Liver (tissue), 9 donors: ENCODE data around the gene ABHD14A. TPM values are rescaled to one million over a fixed set of nuclear protein-coding genes. Genes with fewer than 3 reads are reported as not detected.
A peak's percentile ranks its signal among the peaks of the same experiment; 100 is the strongest.

Source experiments
- DNase-seq: peaks from one replicate; pipeline ENCODE4 v3.0.0-alpha.2; 2017; ENCODE audit warnings: low spot score
- H3K27ac ChIP-seq, 2 donors: one replicate each; pipeline ENCODE4 v1.7.0; 2013; ENCODE audit warnings: inconsistent platforms in 2 of 2, low read length in 2 of 2, control low read depth in 1 of 2, low read depth in 1 of 2, mild to moderate bottlenecking in 1 of 2
- H3K27me3 ChIP-seq, 4 donors: one replicate each; pipeline versions ENCODE4 v1.6.1 to v1.7.0; 2013; ENCODE audit warnings: low read length in 3 of 4, inconsistent platforms in 1 of 4, mild to moderate bottlenecking in 1 of 4, moderate library complexity in 1 of 4; ENCODE audit not compliant: control insufficient read depth in 4 of 4, insufficient read depth in 4 of 4
- H3K36me3 ChIP-seq, 4 donors: one replicate each; pipeline versions ENCODE4 v1.6.1 to v1.7.0; 2013; ENCODE audit warnings: low read length in 3 of 4, mild to moderate bottlenecking in 3 of 4, low read depth in 1 of 4, moderate library complexity in 1 of 4; ENCODE audit not compliant: control insufficient read depth in 4 of 4, insufficient read depth in 3 of 4
- H3K4me1 ChIP-seq, 4 donors: one replicate each; pipeline versions ENCODE4 v1.6.1 to v1.7.0; 2013; ENCODE audit warnings: low read length in 3 of 4, mild to moderate bottlenecking in 3 of 4, moderate library complexity in 1 of 4; ENCODE audit not compliant: control insufficient read depth in 4 of 4, insufficient read depth in 4 of 4
- H3K4me3 ChIP-seq, 3 donors: one replicate each; pipeline versions ENCODE4 v1.6.1 to v1.7.0; 2013; ENCODE audit warnings: low read length in 3 of 3, control low read depth in 1 of 3, low read depth in 1 of 3, mild to moderate bottlenecking in 1 of 3
- H3K9ac ChIP-seq, 2 donors: one replicate each; pipeline ENCODE4 v1.7.0; 2013; ENCODE audit warnings: low read length in 2 of 2, mild to moderate bottlenecking in 2 of 2, moderate library complexity in 2 of 2, control low read depth in 1 of 2, low read depth in 1 of 2
- H3K9me3 ChIP-seq, 4 donors: one replicate each; pipeline versions ENCODE4 v1.6.1 to v1.7.0; 2013; ENCODE audit warnings: low read length in 3 of 4; ENCODE audit not compliant: control insufficient read depth in 4 of 4
- EGR1 ChIP-seq, 2 donors: IDR thresholded peaks; 2 replicates each; pipeline ENCODE4 v1.6.1; 2016 to 2018; ENCODE audit warnings: antibody characterized with exemption in 2 of 2, low read depth in 2 of 2
- FOXA1 ChIP-seq: IDR thresholded peaks from 2 replicates; pipeline ENCODE4 v1.6.1; 2016; ENCODE audit warnings: antibody characterized with exemption
- FOXA2 ChIP-seq: IDR thresholded peaks from 2 replicates; pipeline ENCODE4 v1.6.1; 2016; ENCODE audit warnings: antibody characterized with exemption
- HNF4A ChIP-seq, 2 donors: conservative IDR thresholded peaks; 2 replicates each; pipeline ENCODE4 v1.6.1; 2016; ENCODE audit warnings: antibody characterized with exemption in 2 of 2, mild to moderate bottlenecking in 2 of 2
- NR2F2 ChIP-seq: IDR thresholded peaks from 2 replicates; pipeline ENCODE4 v1.6.1; 2016; ENCODE audit warnings: antibody characterized with exemption
- RAD21 ChIP-seq, 2 donors: IDR thresholded peaks; 2 replicates each; pipeline ENCODE4 v1.6.1; 2016; ENCODE audit warnings: antibody characterized with exemption in 2 of 2, mild to moderate bottlenecking in 2 of 2
- TAF1 ChIP-seq: conservative IDR thresholded peaks from 2 replicates; pipeline ENCODE4 v1.6.1; 2016; ENCODE audit warnings: antibody characterized with exemption, mild to moderate bottlenecking
- YY1 ChIP-seq: IDR thresholded peaks from 2 replicates; pipeline ENCODE4 v1.6.1; 2016; ENCODE audit warnings: antibody characterized with exemption, mild to moderate bottlenecking
- WGBS: extraction: QIAGEN DNeasy Blood & Tissue Kit; methylation state at CpG from one replicate; pipeline ENCODE4 v1.1.7; 2013; 5-methylcytosine and 5-hydroxymethylcytosine counted together
- polyA plus RNA-seq, 2 donors: library from polyadenylated mRNA; stranded (reverse) in 1 of 2; unstranded in 1 of 2; fragments of 200-250 nt in 1 of 2; fragments of >200 nt in 1 of 2; fragmentation: Nextera tagmentation in 1 of 2; extraction: Ambion mirVana in 1 of 2; gene quantifications; one replicate each; pipeline versions ENCODE4 v1.2.1 to v1.2.3, GENCODE V29; 2013 to 2015
- total RNA-seq, 2 donors: library from RNA; depleted of rRNA; stranded (reverse); fragments of >200 nt; gene quantifications; one replicate each; pipeline ENCODE4 v1.2.3, GENCODE V29; 2014
- TF ChIP-seq, protein P1 (sequence below): IDR thresholded peaks from 2 replicates; pipeline ENCODE4 v1.6.1; 2016; ENCODE audit warnings: antibody characterized with exemption, mild to moderate bottlenecking
- TF ChIP-seq, protein P2 (sequence below): IDR thresholded peaks from 2 replicates; pipeline ENCODE4 v1.6.1; 2016; ENCODE audit warnings: antibody characterized with exemption
- TF ChIP-seq, protein P3 (sequence below): IDR thresholded peaks from 2 replicates; pipeline ENCODE4 v1.6.1; 2016; ENCODE audit warnings: antibody characterized with exemption
- TF ChIP-seq, protein P4 (sequence below): IDR thresholded peaks from 2 replicates; pipeline ENCODE4 v1.6.1; 2016; ENCODE audit warnings: antibody characterized with exemption
- TF ChIP-seq, protein P5 (sequence below): fragments of 150-350 bp; IDR thresholded peaks from 2 replicates; pipeline ENCODE4 v1.5.1; 2017; ENCODE audit warnings: improper control_type of control experiment, low read depth, low read length; ENCODE audit not compliant: missing input control
- donor health status: healthy.
- donor health status: healthy.
- donor health status: healthy.
- donor health status: healthy.
- donor health status: healthy.

Gene ABHD14A
- total and polyA plus RNA-seq, 4 donors: 8.2 to 19.9 (median 13.4) TPM

DNA sequence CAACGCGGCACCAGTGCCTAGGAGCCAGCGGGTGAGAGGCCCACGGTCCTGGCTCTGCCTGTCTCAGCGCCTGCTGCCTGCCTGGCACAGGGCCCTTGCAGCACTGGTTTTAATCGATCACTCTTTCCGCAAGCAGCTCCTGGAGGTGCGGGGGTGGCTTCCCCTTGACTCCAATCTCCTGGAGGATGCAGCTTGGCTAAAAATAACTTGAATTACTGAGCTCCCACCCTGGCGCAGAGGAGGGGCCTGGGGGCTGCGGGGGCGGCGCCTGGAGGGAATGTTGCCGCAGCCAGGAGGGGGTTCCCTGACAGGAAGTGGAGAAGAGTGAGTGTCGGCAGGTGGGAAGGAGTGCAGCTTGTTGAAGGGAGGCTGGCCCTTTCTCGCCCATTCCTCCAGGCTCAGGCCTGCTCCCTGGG, 30.7 kb downstream of the ABHD14A start:
- no peak overlapping the region for H3K27ac ChIP-seq
- no peak for DNase-seq
- no peak for TF ChIP-seq TAF1
- TF ChIP-seq HNF4A (conservative IDR thresholded peaks at IDR 0.05): no peak
- TF ChIP-seq FOXA1: no peak
- peak in 1 of 2 donors; percentile 56 for TF ChIP-seq RAD21 (IDR thresholded peaks at IDR 0.05)
- no peak for TF ChIP-seq FOXA2
- TF ChIP-seq EGR1 (IDR thresholded peaks at IDR 0.05; ENCODE audit: low read depth in 2 of 2): peak; percentile 72 to 86
- TF ChIP-seq, protein P1, sequence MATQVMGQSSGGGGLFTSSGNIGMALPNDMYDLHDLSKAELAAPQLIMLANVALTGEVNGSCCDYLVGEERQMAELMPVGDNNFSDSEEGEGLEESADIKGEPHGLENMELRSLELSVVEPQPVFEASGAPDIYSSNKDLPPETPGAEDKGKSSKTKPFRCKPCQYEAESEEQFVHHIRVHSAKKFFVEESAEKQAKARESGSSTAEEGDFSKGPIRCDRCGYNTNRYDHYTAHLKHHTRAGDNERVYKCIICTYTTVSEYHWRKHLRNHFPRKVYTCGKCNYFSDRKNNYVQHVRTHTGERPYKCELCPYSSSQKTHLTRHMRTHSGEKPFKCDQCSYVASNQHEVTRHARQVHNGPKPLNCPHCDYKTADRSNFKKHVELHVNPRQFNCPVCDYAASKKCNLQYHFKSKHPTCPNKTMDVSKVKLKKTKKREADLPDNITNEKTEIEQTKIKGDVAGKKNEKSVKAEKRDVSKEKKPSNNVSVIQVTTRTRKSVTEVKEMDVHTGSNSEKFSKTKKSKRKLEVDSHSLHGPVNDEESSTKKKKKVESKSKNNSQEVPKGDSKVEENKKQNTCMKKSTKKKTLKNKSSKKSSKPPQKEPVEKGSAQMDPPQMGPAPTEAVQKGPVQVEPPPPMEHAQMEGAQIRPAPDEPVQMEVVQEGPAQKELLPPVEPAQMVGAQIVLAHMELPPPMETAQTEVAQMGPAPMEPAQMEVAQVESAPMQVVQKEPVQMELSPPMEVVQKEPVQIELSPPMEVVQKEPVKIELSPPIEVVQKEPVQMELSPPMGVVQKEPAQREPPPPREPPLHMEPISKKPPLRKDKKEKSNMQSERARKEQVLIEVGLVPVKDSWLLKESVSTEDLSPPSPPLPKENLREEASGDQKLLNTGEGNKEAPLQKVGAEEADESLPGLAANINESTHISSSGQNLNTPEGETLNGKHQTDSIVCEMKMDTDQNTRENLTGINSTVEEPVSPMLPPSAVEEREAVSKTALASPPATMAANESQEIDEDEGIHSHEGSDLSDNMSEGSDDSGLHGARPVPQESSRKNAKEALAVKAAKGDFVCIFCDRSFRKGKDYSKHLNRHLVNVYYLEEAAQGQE: no peak
- H3K4me3 ChIP-seq: no peak overlapping the region
- H3K4me1 ChIP-seq: peaks cover 0 to 18% (median 1%) of the 10 kb centered on the region in 4 donors
- no peaks in the 10 kb centered on the region for H3K36me3 ChIP-seq
- whole genome bisulfite sequencing: 21% methylated on average over 15 of the region's 15 CpGs
- H3K9me3 ChIP-seq: no peaks in the 10 kb centered on the region
- no peaks in the 10 kb centered on the region for H3K27me3 ChIP-seq
- H3K9ac ChIP-seq: no peak overlapping the region

DNA sequence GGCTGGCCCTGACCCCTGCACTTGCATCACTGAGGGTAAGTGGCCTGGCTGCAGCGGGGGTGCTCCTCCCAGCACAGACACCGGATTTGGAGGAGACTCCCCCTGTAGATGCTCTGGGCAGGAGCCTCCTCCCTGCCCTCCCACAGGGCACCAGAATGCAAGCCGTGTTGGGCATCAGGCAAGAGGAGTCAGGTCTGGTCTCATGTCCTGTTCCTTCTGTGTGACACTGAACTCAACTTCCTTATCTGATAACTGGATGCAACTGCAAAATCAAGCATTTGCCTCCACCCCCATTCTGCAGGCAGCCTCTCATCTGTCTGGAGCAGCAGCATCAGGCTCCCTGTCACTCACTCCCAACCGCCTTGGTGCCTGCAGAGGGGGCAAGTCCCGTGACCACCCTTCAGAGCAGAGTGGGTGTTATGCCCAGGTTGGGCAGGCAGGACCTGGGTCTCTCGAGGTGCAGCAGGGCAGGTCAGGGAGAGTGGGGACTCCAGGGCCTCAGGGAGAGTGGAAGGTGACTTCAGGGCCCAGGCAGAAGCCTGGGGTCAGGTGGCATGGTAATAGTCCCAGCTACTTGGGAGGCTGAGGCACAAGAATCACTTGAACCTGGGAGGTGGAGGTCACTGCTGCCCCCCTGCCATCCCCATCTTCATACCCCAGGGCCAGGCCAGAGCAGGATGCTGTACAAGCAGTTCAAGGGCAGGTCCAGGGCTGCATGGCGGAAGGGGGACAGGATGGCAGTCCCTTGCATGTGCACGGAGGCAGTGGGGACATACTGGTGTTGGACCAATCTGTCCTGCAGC, 31.4 kb downstream of the ABHD14A start:
- 65% methylated on average over 8 of the region's 8 CpGs for WGBS
- Histone ChIP-seq H3K27ac (no peak overlapping the region), H3K4me3 (no peak overlapping the region), H3K36me3 (no peaks in the 10 kb centered on the region), H3K9ac (no peak overlapping the region), H3K27me3 (no peaks in the 10 kb centered on the region), H3K9me3 (no peaks in the 10 kb centered on the region), H3K4me1 (peaks cover 0 to 18% (median 1%) of the 10 kb centered on the region in 4 donors)
- TF ChIP-seq, protein P2, sequence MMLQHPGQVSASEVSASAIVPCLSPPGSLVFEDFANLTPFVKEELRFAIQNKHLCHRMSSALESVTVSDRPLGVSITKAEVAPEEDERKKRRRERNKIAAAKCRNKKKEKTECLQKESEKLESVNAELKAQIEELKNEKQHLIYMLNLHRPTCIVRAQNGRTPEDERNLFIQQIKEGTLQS: no peak
- TF ChIP-seq, protein P3, sequence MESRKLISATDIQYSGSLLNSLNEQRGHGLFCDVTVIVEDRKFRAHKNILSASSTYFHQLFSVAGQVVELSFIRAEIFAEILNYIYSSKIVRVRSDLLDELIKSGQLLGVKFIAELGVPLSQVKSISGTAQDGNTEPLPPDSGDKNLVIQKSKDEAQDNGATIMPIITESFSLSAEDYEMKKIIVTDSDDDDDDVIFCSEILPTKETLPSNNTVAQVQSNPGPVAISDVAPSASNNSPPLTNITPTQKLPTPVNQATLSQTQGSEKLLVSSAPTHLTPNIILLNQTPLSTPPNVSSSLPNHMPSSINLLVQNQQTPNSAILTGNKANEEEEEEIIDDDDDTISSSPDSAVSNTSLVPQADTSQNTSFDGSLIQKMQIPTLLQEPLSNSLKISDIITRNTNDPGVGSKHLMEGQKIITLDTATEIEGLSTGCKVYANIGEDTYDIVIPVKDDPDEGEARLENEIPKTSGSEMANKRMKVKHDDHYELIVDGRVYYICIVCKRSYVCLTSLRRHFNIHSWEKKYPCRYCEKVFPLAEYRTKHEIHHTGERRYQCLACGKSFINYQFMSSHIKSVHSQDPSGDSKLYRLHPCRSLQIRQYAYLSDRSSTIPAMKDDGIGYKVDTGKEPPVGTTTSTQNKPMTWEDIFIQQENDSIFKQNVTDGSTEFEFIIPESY: no peak
- TF ChIP-seq NR2F2 (no peak), EGR1 (IDR thresholded peaks at IDR 0.05; ENCODE audit: low read depth in 2 of 2) (no peak), YY1 (no peak), TAF1 (no peak), FOXA2 (no peak)
- TF ChIP-seq, protein P4, sequence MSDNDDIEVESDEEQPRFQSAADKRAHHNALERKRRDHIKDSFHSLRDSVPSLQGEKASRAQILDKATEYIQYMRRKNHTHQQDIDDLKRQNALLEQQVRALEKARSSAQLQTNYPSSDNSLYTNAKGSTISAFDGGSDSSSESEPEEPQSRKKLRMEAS: no peak
- TF ChIP-seq, protein P5, sequence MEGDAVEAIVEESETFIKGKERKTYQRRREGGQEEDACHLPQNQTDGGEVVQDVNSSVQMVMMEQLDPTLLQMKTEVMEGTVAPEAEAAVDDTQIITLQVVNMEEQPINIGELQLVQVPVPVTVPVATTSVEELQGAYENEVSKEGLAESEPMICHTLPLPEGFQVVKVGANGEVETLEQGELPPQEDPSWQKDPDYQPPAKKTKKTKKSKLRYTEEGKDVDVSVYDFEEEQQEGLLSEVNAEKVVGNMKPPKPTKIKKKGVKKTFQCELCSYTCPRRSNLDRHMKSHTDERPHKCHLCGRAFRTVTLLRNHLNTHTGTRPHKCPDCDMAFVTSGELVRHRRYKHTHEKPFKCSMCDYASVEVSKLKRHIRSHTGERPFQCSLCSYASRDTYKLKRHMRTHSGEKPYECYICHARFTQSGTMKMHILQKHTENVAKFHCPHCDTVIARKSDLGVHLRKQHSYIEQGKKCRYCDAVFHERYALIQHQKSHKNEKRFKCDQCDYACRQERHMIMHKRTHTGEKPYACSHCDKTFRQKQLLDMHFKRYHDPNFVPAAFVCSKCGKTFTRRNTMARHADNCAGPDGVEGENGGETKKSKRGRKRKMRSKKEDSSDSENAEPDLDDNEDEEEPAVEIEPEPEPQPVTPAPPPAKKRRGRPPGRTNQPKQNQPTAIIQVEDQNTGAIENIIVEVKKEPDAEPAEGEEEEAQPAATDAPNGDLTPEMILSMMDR: no peak
- no peak for DNase-seq
